CD14-positive monocyte (primary cell): ENCODE results near the gene G3BP2. TPM values are rescaled to one million over a fixed set of nuclear protein-coding genes. Genes with fewer than 3 reads are reported as not detected.
A peak's percentile ranks its signal among the peaks of the same experiment; 100 is the strongest.

ENCODE experiments used
- DNase-seq, 3 donors: peaks; one replicate each; pipeline ENCODE4 v3.0.0-alpha.2; 2011 to 2022
- H2AFZ ChIP-seq: 2 replicates; pipeline ENCODE4 v1.6.0; 2012; ENCODE audit warnings: mild to moderate bottlenecking, low read depth, low read length, inconsistent platforms; ENCODE audit not compliant: insufficient read depth, poor library complexity, severe bottlenecking
- H3K27ac ChIP-seq, 2 donors: 1 replicate in 1 of 2; 2 replicates in 1 of 2; pipeline ENCODE4 v1.5.1; 2012 to 2013; ENCODE audit warnings: low read length in 2 of 2, control low read depth in 1 of 2, inconsistent platforms in 1 of 2, low read depth in 1 of 2, mild to moderate bottlenecking in 1 of 2
- H3K27me3 ChIP-seq, 2 donors: one replicate each; pipeline versions ENCODE4 v1.6.0 to v1.6.1; 2011 to 2013; ENCODE audit warnings: low read length in 2 of 2; ENCODE audit not compliant: control insufficient read depth in 2 of 2, insufficient read depth in 2 of 2
- H3K36me3 ChIP-seq, 2 donors: replicated peaks in 1 of 2; 1 replicate in 1 of 2; 2 replicates in 1 of 2; pipeline versions ENCODE4 v1.5.1 to v1.6.1; 2012 to 2013; ENCODE audit warnings: low read length in 2 of 2, control low read depth in 1 of 2, inconsistent platforms in 1 of 2, mild to moderate bottlenecking in 1 of 2; ENCODE audit not compliant: insufficient read depth in 2 of 2, control insufficient read depth in 1 of 2
- H3K4me1 ChIP-seq, 2 donors: 1 replicate in 1 of 2; 2 replicates in 1 of 2; pipeline versions ENCODE4 v1.5.1 to v1.6.1; 2012 to 2013; ENCODE audit warnings: low read length in 2 of 2, control low read depth in 1 of 2, inconsistent platforms in 1 of 2, mild to moderate bottlenecking in 1 of 2, moderate library complexity in 1 of 2; ENCODE audit not compliant: insufficient read depth in 2 of 2, control insufficient read depth in 1 of 2
- H3K4me2 ChIP-seq: replicated peaks from 2 replicates; pipeline ENCODE3; 2012; ENCODE audit warnings: low read length, moderate library complexity, mild to moderate bottlenecking; ENCODE audit not compliant: poor library complexity, severe bottlenecking; ENCODE audit errors: extremely low read depth
- H3K4me3 ChIP-seq, 3 experiments: fragments of 200-600 bp in 1 of 3; sonication (generic) in 1 of 3; replicated peaks in 1 of 3; 1 replicate in 2 of 3; 2 replicates in 1 of 3; pipeline ENCODE4 v1.5.1; 2011 to 2013; ENCODE audit warnings: low read length in 3 of 3, mild to moderate bottlenecking in 3 of 3, control low read depth in 2 of 3, low read depth in 2 of 3, inconsistent platforms in 1 of 3, moderate library complexity in 1 of 3
- H3K79me2 ChIP-seq: 2 replicates; pipeline ENCODE4 v1.6.0; 2012; ENCODE audit warnings: mild to moderate bottlenecking, control low read depth, inconsistent platforms, low read length, moderate library complexity; ENCODE audit not compliant: insufficient read depth
- H3K9ac ChIP-seq: 2 replicates; pipeline ENCODE4 v1.6.0; 2017; ENCODE audit warnings: low read length, mild to moderate bottlenecking; ENCODE audit not compliant: insufficient read depth, poor library complexity, severe bottlenecking
- H3K9me3 ChIP-seq, 2 donors: replicated peaks in 1 of 2; 1 replicate in 1 of 2; 2 replicates in 1 of 2; pipeline versions ENCODE4 v1.5.1 to v1.6.1; 2012 to 2013; ENCODE audit warnings: low read length in 2 of 2, control low read depth in 1 of 2; ENCODE audit not compliant: control insufficient read depth in 1 of 2, insufficient read depth in 1 of 2
- H4K20me1 ChIP-seq: 2 replicates; pipeline ENCODE4 v1.6.0; 2012; ENCODE audit warnings: mild to moderate bottlenecking, low read length, control low read depth, moderate library complexity; ENCODE audit not compliant: insufficient read depth
- H3K27ac Mint-ChIP-seq, 7 donors: one replicate each; pipeline ENCODE4 v1.8.0; 2020; ENCODE audit warnings: mild to moderate bottlenecking in 7 of 7, mixed read lengths in 7 of 7, moderate library complexity in 6 of 7, inconsistent platforms in 2 of 7
- H3K27me3 Mint-ChIP-seq, 3 donors: one replicate each; pipeline ENCODE4 v1.8.0; 2021 to 2022; ENCODE audit warnings: low read depth in 3 of 3, mild to moderate bottlenecking in 3 of 3, mixed read lengths in 3 of 3, moderate library complexity in 3 of 3, inconsistent platforms in 1 of 3
- H3K36me3 Mint-ChIP-seq, 2 donors: one replicate each; pipeline ENCODE4 v1.8.0; 2020; ENCODE audit warnings: mixed read lengths in 2 of 2, inconsistent platforms in 1 of 2, mild to moderate bottlenecking in 1 of 2
- H3K4me1 Mint-ChIP-seq: one replicate; pipeline ENCODE4 v1.8.0; 2020; ENCODE audit warnings: mild to moderate bottlenecking, mixed read lengths
- H3K4me3 Mint-ChIP-seq, 2 donors: one replicate each; pipeline ENCODE4 v1.8.0; 2020; ENCODE audit warnings: mild to moderate bottlenecking in 2 of 2, mixed read lengths in 2 of 2, moderate library complexity in 1 of 2
- H3K9me3 Mint-ChIP-seq, 7 donors: one replicate each; pipeline ENCODE4 v1.8.0; 2020 to 2022; ENCODE audit warnings: mixed read lengths in 7 of 7, mild to moderate bottlenecking in 6 of 7, moderate library complexity in 6 of 7, inconsistent platforms in 2 of 7
- CTCF ChIP-seq: fragments of 200-600 bp; IDR thresholded peaks from one replicate; pipeline ENCODE4 v1.8.0; 2022; ENCODE audit warnings: antibody characterized with exemption, mild to moderate bottlenecking
- WGBS: methylation state at CpG from one replicate; pipeline ENCODE4 v1.1.5; 2013; ENCODE audit warnings: missing lambda C conversion rate; ENCODE audit not compliant: insufficient coverage; 5-methylcytosine and 5-hydroxymethylcytosine counted together
- intact Hi-C, 2 donors: fragments of 100-400 bp; cut with micrococcal nuclease; formaldehyde crosslinking; loops; one replicate each; pipeline versions ENCODE4 v1.15.0 to v1.15.1; 2023
- polyA plus RNA-seq, 3 donors: library from polyadenylated mRNA; depleted of rRNA in 1 of 3; unstranded in 2 of 3; stranded (reverse) in 1 of 3; fragments of 300-500 nt in 2 of 3; fragments of >200 nt in 1 of 3; fragmentation: Illumina TruSeq in 2 of 3; gene quantifications; 1 replicate in 2 of 3; 2 replicates in 1 of 3; pipeline ENCODE4 v1.2.3, GENCODE V29; 2012 to 2021

Gene G3BP2
- polyA plus RNA-seq, 3 donors, result 32.5 to 92.3 (median 74.2) TPM

DNA sequence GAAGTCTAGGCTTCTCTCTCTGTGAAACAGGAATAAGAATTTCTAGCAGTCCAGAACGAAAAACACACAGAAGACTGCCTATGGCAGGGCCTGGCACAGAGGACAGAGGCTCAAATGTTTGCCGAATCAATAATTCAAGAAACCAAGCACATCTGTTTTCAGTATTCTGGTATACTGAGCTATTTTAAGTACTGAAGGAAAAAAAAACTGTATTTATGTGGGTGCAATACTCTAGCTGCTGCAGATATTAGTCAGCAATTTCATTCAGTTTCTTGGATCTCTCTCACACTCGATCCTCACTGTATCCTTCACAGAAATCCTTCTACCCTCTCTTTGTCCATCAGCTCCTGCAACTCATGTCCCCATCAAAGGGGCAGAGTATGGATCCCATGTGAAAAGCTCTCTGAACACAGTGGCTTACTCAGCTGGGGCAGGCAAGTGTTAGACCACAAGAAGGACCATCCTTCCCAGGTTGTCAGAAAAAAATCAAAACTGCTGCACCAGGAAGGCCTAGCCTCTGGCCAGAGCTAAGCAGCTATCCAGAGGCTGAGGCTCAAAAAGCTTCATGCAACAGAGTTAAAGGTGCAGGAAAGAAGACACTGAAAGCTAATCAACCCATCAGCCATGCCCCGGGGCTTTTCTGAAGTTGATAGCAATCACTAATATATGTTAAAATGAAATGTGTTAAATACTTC, 42.0 kb upstream of the G3BP2 start:
- Mint-ChIP-seq H3K9me3 (no peaks in the 10 kb centered on the region), H3K27me3 (no peaks in the 10 kb centered on the region), H3K36me3 (peaks cover 0 to 3% of the 10 kb centered on the region in 2 donors), H3K4me3 (no peak overlapping the region), H3K27ac (peak overlapping the region in 1 of 7 donors; percentile 57), H3K4me1 (peaks cover 14% of the 10 kb centered on the region)
- H3K4me3 ChIP-seq, result no peak overlapping the region
- no peaks in the 10 kb centered on the region for H3K36me3 ChIP-seq
- DNase-seq, result no peak
- H3K4me2 ChIP-seq, result no peak overlapping the region
- TF ChIP-seq CTCF, result no peak
- WGBS, result 0% methylated on average over 1 of the region's 4 CpGs
- no peak overlapping the region for H3K27ac ChIP-seq
- peak overlapping the region; percentile 50 for H2AFZ ChIP-seq
- H4K20me1 ChIP-seq, result no peaks in the 10 kb centered on the region
- H3K79me2 ChIP-seq, result no peaks in the 10 kb centered on the region
- no peaks in the 10 kb centered on the region for H3K27me3 ChIP-seq
- intact Hi-C loops, result no loop called here
- no peaks in the 10 kb centered on the region for H3K9me3 ChIP-seq
- H3K4me1 ChIP-seq, result no peaks in the 10 kb centered on the region
- no peak overlapping the region for H3K9ac ChIP-seq

GRCh38 chr4:75714704-75715103, 41.5 kb upstream of the G3BP2 start:
- Mint-ChIP-seq H3K4me1 (peaks cover 17% of the 10 kb centered on the region), H3K27me3 (no peaks in the 10 kb centered on the region), H3K9me3 (no peaks in the 10 kb centered on the region), H3K27ac (no peak overlapping the region), H3K4me3 (no peak overlapping the region), H3K36me3 (peaks cover 0 to 3% of the 10 kb centered on the region in 2 donors)
- no peak for TF ChIP-seq CTCF
- intact Hi-C loops, result no loop called here
- no peak for DNase-seq
- Histone ChIP-seq H3K4me1 (peaks cover 0 to under 1% of the 10 kb centered on the region in 2 donors), H3K9ac (no peak overlapping the region), H3K4me2 (no peak overlapping the region), H3K4me3 (no peak overlapping the region), H3K27ac (no peak overlapping the region), H3K79me2 (no peaks in the 10 kb centered on the region), H4K20me1 (no peaks in the 10 kb centered on the region), H3K36me3 (no peaks in the 10 kb centered on the region), H3K9me3 (no peaks in the 10 kb centered on the region), H3K27me3 (no peaks in the 10 kb centered on the region), H2AFZ (peak overlapping the region; percentile 50)
- 83% methylated on average over 1 of the region's 1 CpG for WGBS
